A673 (cell line): Measurements from ENCODE around the gene PCSK6. TPM values are rescaled to one million over a fixed set of nuclear protein-coding genes. Genes with fewer than 3 reads are reported as not detected.

Experiments
- BruUV-seq: library from RNA; stranded (reverse); fragments of 400-500 nt; replicated peaks from 2 replicates; lab custom pipeline; 2021; lab: Mats Ljungman, UMichigan
- CTCF ChIA-PET: fragments of 300-600 bp; sonication (Branson Sonifier 250); formaldehyde crosslinking; loops from one replicate; lab custom pipeline; 2022; ENCODE audit warnings: antibody characterized with exemption; lab: Charles Lee
- POLR2A ChIA-PET: fragments of 300-600 bp; sonication (Branson Sonifier 250); formaldehyde crosslinking; loops from one replicate; lab custom pipeline; 2022; ENCODE audit warnings: antibody characterized with exemption; ENCODE audit not compliant: low non-redundant PET; lab: Charles Lee
- DNase-seq: peaks from one replicate; pipeline ENCODE4 v3.0.0-alpha.2; 2015; ENCODE audit warnings: low spot score
- H3K27ac ChIP-seq: fragments of 200-600 bp; sonication (generic); 2 replicates; pipeline ENCODE4 v1.5.1; 2016; ENCODE audit warnings: mixed run types, low read depth, mild to moderate bottlenecking, mixed read lengths, antibody characterized with exemption, low read length; ENCODE audit not compliant: poor library complexity, severe bottlenecking
- H3K27me3 ChIP-seq: fragments of 200-600 bp; sonication (generic); replicated peaks from 2 replicates; pipeline ENCODE4 v1.6.1; 2017; ENCODE audit warnings: mixed run types, low read depth, mild to moderate bottlenecking, mixed read lengths, antibody characterized with exemption, low read length; ENCODE audit not compliant: insufficient read depth, poor library complexity
- H3K36me3 ChIP-seq: fragments of 200-600 bp; sonication (generic); 2 replicates; pipeline ENCODE4 v1.6.1; 2016; ENCODE audit warnings: mixed run types, mild to moderate bottlenecking, mixed read lengths, antibody characterized with exemption, low read length; ENCODE audit not compliant: insufficient read depth, poor library complexity, severe bottlenecking
- H3K4me1 ChIP-seq: fragments of 200-600 bp; sonication (generic); 2 replicates; pipeline ENCODE4 v1.6.1; 2017; ENCODE audit warnings: mixed run types, mild to moderate bottlenecking, mixed read lengths, antibody characterized with exemption, low read length; ENCODE audit not compliant: insufficient read depth, poor library complexity, severe bottlenecking
- H3K4me3 ChIP-seq: fragments of 200-600 bp; sonication (generic); 2 replicates; pipeline ENCODE4 v1.5.1; 2016; ENCODE audit warnings: low read depth, mixed run types, mild to moderate bottlenecking, mixed read lengths, low read length; ENCODE audit not compliant: poor library complexity, severe bottlenecking
- H3K9me3 ChIP-seq: fragments of 200-600 bp; sonication (generic); 2 replicates; pipeline ENCODE4 v1.6.1; 2016; ENCODE audit warnings: mixed run types, low read depth, mild to moderate bottlenecking, mixed read lengths, antibody characterized with exemption, low read length; ENCODE audit not compliant: poor library complexity, severe bottlenecking
- EZH2 ChIP-seq: fragments of 200-600 bp; sonication (generic); IDR thresholded peaks from 2 replicates; pipeline ENCODE4 v1.6.1; 2017; ENCODE audit warnings: borderline replicate concordance, low read depth, mild to moderate bottlenecking, mixed read lengths, antibody characterized with exemption, low read length; ENCODE audit not compliant: poor library complexity, severe bottlenecking
- intact Hi-C: fragments of 100-400 bp; cut with micrococcal nuclease; formaldehyde crosslinking; loops from one replicate; pipeline ENCODE4 v1.10.0; 2022; ENCODE audit not compliant: unreplicated experiment
- total RNA-seq: library from RNA; stranded (reverse); gene quantifications from 2 replicates; pipeline ENCODE4 v1.2.3, GENCODE V29; 2021
- TF ChIP-seq, protein P1 (sequence below): fragments of 300-800, 200-600 bp; sonication (generic); conservative IDR thresholded peaks from 2 replicates; pipeline ENCODE4 v1.5.1; 2017; ENCODE audit warnings: low read depth, mild to moderate bottlenecking, antibody characterized with exemption, low read length, moderate library complexity, mixed read lengths

The PCSK6 gene
- total RNA-seq, 1 experiment from 2014 or later = 2.6 TPM

DNA sequence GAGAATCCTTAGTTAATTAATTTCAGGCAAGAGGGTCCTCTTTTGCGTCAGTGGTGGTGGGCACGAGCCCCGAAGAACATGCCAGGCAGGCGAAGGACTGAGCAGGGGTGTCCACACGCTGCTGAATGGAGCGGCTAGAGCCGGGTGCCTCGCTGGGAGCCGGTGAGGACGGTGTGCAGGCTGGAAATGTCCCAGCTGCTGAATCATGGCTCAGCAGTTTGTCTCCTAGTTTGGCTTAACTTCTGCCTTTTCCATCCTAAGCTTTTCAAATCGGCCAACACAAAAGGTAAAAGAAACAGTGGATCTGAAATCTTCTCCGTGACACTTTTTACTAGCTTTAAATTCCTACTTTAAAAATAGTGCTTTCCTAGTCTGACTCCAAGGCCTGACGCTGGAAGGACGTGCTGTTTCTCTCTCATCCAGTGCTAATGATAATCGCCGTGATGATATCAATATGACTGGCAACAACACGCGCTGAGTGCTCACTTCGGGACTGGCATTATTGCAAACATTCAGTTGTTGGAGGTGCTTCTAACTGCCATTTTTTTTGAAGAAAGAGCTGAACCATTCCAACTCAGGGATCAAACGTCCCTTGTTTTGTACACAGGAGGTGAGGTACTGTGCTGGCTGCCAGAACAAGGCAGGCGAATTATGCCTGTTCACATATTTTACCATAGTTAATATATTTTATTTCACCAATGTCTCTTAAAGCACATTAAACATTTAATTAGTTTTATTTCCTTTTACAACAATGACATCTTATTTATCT, 19.8 kb downstream of the PCSK6 start:
- H3K27ac ChIP-seq = no peak overlapping the region
- CTCF ChIA-PET = no interaction called here
- no TSS peak for BruUV-seq
- no peak overlapping the region for H3K4me3 ChIP-seq
- intact Hi-C loops = no loop called here
- DNase-seq = no peak
- H3K9me3 ChIP-seq = no peaks in the 10 kb centered on the region
- H3K4me1 ChIP-seq = no peaks in the 10 kb centered on the region
- peaks cover 6% of the 10 kb centered on the region for H3K27me3 ChIP-seq
- H3K36me3 ChIP-seq = no peaks in the 10 kb centered on the region
- TF ChIP-seq, protein P1, sequence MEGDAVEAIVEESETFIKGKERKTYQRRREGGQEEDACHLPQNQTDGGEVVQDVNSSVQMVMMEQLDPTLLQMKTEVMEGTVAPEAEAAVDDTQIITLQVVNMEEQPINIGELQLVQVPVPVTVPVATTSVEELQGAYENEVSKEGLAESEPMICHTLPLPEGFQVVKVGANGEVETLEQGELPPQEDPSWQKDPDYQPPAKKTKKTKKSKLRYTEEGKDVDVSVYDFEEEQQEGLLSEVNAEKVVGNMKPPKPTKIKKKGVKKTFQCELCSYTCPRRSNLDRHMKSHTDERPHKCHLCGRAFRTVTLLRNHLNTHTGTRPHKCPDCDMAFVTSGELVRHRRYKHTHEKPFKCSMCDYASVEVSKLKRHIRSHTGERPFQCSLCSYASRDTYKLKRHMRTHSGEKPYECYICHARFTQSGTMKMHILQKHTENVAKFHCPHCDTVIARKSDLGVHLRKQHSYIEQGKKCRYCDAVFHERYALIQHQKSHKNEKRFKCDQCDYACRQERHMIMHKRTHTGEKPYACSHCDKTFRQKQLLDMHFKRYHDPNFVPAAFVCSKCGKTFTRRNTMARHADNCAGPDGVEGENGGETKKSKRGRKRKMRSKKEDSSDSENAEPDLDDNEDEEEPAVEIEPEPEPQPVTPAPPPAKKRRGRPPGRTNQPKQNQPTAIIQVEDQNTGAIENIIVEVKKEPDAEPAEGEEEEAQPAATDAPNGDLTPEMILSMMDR = no peak
- no peak for TF ChIP-seq EZH2
- POLR2A ChIA-PET = no interaction called here

DNA sequence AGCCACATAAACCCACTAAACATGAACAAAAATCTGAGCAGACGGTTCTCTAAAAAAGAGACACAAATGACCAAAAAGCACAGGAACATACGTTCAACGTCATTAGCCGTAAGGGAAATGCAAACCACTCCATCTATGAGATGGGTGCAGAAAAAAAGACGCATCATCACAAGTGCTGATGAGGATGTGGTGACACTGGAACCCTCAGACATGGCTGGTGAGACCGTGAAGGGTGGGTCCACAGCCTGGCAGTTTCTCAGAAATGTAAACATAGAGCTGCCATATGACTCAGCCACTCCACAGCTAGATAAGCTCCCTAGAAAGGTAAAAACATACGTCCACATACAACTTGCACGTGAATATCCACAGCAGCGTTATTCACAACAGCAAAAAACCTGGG, 23.3 kb downstream of the PCSK6 start:
- no peak for TF ChIP-seq EZH2
- TF ChIP-seq, protein P1 = no peak
- ChIA-PET CTCF (no interaction called here), POLR2A (no interaction called here)
- intact Hi-C loops = no loop called here
- Histone ChIP-seq H3K4me1 (no peaks in the 10 kb centered on the region), H3K4me3 (no peak overlapping the region), H3K36me3 (no peaks in the 10 kb centered on the region), H3K27ac (no peak overlapping the region), H3K27me3 (peaks cover 4% of the 10 kb centered on the region), H3K9me3 (no peaks in the 10 kb centered on the region)
- no TSS peak for BruUV-seq
- no peak for DNase-seq

DNA sequence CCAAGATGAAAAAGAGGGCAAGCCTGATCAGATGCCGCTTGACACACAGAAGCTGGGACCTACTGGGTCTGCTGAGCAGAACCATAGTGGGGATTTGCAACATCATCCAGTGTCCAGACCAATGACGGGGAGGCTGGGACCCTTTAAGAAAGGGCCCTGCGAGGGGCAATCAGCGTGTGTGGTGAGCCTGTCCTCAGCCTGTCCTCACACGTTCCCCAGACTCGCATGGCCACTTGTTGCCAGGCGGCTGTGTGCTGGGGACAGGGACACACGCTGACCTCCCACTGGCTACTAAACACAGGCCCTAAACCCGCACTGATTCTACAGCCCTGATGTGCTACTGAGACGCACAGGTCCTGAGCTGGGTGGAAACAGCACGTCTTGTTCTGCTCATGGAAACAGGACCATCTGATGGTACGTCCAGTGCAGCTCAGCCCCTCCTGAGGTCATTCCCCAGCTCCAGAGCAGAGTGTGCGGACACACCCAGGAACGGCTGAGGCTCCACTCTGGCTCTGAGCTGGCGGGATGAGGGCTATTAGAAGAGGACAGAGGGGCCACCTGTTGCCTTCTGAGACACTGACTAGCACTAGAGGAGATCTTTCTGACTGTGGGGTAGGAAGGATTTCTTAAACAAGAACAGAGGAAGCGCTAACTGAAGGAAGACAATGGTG, 24.4 kb downstream of the PCSK6 start:
- no peak overlapping the region for H3K4me3 ChIP-seq
- H3K4me1 ChIP-seq = no peaks in the 10 kb centered on the region
- intact Hi-C loops = no loop called here
- H3K36me3 ChIP-seq = no peaks in the 10 kb centered on the region
- POLR2A ChIA-PET = no interaction called here
- H3K9me3 ChIP-seq = no peaks in the 10 kb centered on the region
- TF ChIP-seq, protein P1 = no peak
- TF ChIP-seq EZH2 = no peak
- H3K27ac ChIP-seq = no peak overlapping the region
- CTCF ChIA-PET = no interaction called here
- no TSS peak for BruUV-seq
- H3K27me3 ChIP-seq = no peaks in the 10 kb centered on the region
- DNase-seq = no peak
